Activated CD4-positive, alpha-beta T cell treated with anti-CD3 and anti-CD28 coated beads for 1 hour (primary cell): ENCODE data around the gene CDC14B.
"Not testable (repeated sequence)": the region's sequence is repeated elsewhere in the genome, so short reads cannot be mapped to it uniquely, and the experiment has no call there.

Experiments used
- DNase-seq: peaks from one replicate; pipeline ENCODE4 v3.0.0-alpha.2; 2020

CDC14B gene

GRCh38 chr9:96524764-96525163 is 94.9 kb downstream of the CDC14B start:
- no peak for DNase-seq

DNA sequence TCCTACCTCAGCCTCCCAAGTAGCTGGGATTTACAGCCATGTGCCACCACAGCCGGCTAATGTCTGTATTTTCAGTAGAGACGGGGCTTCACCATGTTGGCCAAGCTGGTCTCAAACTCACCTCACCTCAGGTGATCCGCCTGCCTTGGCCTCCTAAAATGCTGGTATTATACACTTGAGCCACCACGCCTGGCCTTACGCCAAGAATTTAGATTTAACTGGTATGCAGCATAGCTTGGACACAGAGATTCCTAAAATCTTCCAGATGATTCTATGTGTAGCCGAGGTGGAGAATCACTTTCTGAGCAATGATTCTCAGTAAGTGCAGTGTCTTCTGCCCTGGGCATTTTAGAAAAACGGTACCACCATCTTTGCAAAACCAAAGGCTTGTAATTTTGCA is 95.6 kb downstream of the CDC14B start:
- DNase-seq, result no peak

DNA sequence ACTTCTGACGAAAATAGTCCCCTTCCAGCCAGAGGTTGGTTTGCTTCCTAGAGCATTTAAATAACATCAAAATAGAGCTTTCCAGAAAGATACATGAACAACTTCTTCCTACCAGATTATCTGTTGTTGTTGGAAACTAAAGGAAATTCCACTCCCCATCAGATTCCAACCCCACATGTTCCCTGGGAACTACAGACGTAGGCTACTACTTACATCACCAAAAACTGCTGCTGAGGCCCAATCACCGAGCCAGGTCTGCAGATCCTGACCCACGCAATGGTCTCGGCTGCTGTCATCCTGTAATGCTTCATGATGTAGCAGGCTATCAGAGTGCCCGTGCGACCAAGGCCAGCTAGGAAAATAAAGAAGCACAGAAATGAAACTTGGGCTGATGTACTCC is 96.3 kb downstream of the CDC14B start:
- no peak for DNase-seq

- no peak for DNase-seq
Observed at GRCh38 chr9:96522366-96522765, 97.3 kb downstream of the CDC14B start.

GRCh38 chr9:96519787-96520186 is 99.9 kb downstream of the CDC14B start:
- no peak for DNase-seq

- DNase-seq, result no peak
Observed at GRCh38 chr9:96519095-96519494, 100.5 kb downstream of the CDC14B start.

DNA sequence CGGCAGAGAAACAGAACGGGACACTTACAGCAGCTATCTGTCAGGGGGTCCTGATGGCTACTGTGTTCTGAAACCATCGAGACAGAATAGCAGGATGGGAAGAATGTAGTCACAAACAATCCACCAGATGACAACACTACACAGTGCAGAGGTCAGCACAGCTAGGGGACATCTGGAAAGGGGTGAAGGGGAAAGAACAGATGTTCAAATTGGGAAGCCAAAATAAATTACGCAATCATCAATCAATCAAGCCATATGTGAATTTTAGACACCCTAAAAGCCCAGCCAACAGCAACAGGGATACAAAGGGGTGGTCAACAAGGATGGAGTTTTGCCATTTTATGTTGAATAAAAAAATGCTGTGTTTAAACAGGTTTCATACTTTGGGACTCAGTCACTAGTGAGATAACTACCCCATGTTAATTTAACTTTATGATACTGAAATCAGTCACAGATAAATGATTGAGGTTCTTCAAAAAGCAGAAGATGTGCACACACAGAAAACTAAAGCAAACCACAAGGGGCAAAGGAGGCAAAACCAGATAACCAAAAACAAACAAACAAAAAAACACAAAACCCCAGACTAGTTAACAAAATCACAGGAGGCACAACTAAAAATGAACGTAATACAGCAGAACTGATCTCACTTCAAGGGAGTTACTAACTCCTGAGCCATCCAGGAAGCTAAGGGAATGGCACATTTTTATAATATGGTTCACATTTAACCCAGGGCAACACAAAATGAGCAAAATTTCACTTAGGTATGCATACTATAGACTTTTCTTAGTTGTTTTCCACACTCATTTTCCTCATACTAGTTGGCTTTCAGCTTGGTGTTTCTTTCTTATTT is 103.8 kb downstream of the CDC14B start:
- no peak for DNase-seq

GRCh38 chr9:96514800-96515158 is 104.9 kb downstream of the CDC14B start:
- DNase-seq, result no peak

DNA sequence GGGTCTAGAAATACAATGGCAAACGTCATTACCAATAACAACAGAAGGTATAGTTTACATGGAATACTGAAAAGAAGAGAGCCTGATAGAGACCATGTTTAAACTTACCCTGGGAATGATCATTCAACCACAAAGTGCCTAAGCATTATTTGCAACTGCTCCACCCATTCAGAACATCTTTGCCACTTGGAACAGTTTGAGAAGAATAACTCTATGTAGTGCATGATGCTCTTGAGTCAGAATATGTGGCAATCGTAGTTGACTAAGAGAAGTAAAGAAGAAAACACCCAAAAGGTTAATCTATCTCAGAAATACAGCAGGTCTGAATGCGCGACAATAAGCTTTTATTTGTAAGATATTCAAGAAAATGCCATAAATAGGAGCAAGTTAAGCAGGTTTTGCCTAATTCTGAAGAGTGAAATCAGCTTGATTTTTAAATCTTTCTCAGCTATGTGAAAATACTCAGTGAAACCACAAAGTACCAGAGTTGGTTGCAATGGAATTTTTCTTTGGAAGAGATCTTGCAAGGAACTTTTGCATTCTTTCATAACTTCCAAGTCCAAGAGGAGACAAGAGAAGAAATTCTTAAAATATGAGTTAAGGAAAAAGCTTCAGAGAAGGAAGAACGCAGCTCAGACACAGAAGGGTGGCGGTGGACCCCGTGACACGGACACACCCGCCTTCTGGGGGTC is 105.4 kb downstream of the CDC14B start:
- DNase-seq, result no peak

GRCh38 chr9:96513622-96514021 is 106.0 kb downstream of the CDC14B start:
- DNase-seq, result no peak

DNA sequence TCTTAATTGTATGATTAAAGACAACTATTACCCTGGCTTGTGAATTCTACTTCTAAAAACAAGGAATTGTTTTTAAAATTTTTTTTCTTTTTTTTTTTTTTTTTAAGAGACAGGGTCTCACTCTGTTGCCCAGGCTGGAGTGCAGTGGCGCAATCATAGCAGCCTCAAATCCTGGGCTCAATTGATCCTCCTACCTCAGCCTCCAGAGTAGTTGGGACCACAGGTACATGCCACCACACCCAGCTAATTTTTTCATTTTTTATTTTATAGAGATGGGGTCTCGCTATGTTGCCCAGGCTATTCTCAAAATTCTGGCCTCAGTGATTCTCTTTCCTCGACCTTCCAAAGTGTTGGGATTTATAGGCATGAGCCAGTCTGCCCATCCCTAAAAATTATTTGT is 107.4 kb downstream of the CDC14B start:
- DNase-seq, result no peak

GRCh38 chr9:96510258-96510657 is 109.4 kb downstream of the CDC14B start:
- DNase-seq, result no peak

- no peak for DNase-seq
Observed at GRCh38 chr9:96509848-96510247, 109.8 kb downstream of the CDC14B start.

- no peak for DNase-seq
Observed at GRCh38 chr9:96509026-96509425, 110.6 kb downstream of the CDC14B start.

DNA sequence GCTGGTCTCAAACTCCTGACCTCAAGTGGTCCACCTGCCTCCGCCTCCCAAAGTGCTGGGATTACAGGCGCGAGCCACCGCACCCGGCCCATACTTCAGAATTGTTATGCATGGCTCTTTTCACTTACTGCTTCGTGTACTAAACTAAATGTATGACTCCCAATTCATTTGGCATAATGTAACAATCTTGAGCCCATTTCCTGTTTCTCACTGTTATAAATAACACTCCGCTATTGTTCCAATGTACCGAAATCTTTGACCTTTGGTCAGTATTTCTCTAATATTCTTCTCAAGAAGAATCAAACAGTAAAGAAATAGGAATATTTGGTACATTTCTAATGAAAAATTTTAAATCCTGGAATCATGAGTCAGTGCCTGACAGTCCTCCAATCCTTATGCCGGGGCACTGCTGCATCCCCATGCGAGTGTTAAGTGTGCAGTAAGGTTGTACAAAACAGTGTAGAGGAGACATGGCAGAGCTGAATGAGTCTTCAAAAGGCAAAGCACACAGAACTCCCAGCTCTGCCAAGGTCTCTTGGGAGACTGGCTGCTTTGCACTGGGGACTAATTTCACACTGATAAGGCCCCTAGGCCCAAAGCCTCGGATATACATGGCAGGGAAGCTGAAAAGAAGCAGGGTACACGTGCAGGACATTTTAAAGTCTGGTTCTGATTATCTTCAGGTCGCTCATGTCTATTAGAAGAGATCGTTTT is 111.3 kb downstream of the CDC14B start:
- no peak for DNase-seq

DNA sequence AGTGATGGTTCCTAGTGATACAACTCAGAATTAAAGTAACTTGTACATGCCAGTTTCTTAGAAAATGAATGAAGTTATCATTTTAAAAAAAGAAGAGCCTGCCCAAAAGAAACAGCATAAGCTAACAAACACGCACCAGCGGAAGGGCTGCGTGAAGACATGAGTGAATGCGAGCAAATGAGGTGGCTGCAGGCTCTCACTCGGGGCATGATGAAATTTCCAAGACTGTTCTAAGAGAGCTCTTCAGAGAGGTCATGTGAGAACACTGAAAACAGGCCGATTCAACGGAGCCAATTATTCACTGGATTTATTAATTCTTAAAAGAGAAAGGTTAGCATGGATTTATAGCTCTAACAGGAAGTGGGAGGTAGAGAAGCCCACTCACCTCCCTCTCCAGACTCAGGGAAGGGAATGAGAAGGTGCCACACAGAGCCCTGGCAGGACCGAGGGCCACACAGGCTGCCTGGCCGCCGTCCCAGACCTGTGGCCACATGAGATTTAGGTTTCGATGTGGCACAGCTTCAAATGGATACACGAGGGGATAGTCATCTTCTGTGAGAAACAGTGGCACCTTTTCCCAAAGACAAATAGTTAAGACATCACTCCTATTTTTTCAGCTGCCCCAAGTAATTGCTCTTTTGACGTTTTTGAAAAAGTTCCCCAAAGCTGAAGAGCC is 114.2 kb downstream of the CDC14B start:
- DNase-seq, result no peak

- DNase-seq, result no peak
Observed at GRCh38 chr9:96503918-96504317, 115.7 kb downstream of the CDC14B start.

- DNase-seq, result not testable (repeated sequence)
Observed at GRCh38 chr9:96503374-96503748, 116.3 kb downstream of the CDC14B start.

- DNase-seq, result no peak
Observed at GRCh38 chr9:96502539-96503373, 116.9 kb downstream of the CDC14B start.

- DNase-seq, result no peak
Observed at GRCh38 chr9:96501633-96502538, 117.8 kb downstream of the CDC14B start.
